GM06990 (cell line): ENCODE measurements around the gene SERPINB13.

Source experiments
- DNase-seq: peaks from one replicate; pipeline ENCODE4 v3.0.0-alpha.2; 2011; ENCODE audit not compliant: insufficient read length; ENCODE audit errors: extremely low read depth
- H3K27me3 ChIP-seq: replicated peaks from 2 replicates; pipeline ENCODE4 v1.6.0; 2011; ENCODE audit warnings: low read length; ENCODE audit not compliant: control insufficient read depth, insufficient read depth
- H3K36me3 ChIP-seq: 2 replicates; pipeline ENCODE4 v1.5.1; 2011; ENCODE audit warnings: low read length; ENCODE audit not compliant: control insufficient read depth, insufficient read depth
- H3K4me3 ChIP-seq: replicated peaks from 2 replicates; pipeline ENCODE4 v1.5.1; 2011; ENCODE audit warnings: low read depth, mild to moderate bottlenecking, control low read depth, low read length
- CTCF ChIP-seq: IDR thresholded peaks from 2 replicates; pipeline ENCODE4 v1.5.1; 2011; ENCODE audit warnings: low read length, control low read depth, mild to moderate bottlenecking, inconsistent platforms; ENCODE audit not compliant: insufficient read depth, poor library complexity, severe bottlenecking

Gene SERPINB13

GRCh38 chr18:63590373-63590772, 3.2 kb downstream of the SERPINB13 start:
- no peak for TF ChIP-seq CTCF
- DNase-seq: no peak
- Histone ChIP-seq H3K36me3 (no peaks in the 10 kb centered on the region), H3K4me3 (no peak overlapping the region), H3K27me3 (no peaks in the 10 kb centered on the region; the same call in 1 of the 2 replicates)

GRCh38 chr18:63590966-63591695, 4.0 kb downstream of the SERPINB13 start:
- DNase-seq: no peak
- no peak for TF ChIP-seq CTCF
- H3K36me3 ChIP-seq: no peaks in the 10 kb centered on the region
- no peaks in the 10 kb centered on the region for H3K27me3 ChIP-seq
- H3K4me3 ChIP-seq: no peak overlapping the region

- Histone ChIP-seq H3K36me3 (no peaks in the 10 kb centered on the region), H3K27me3 (no peaks in the 10 kb centered on the region), H3K4me3 (no peak overlapping the region)
- no peak for DNase-seq
- TF ChIP-seq CTCF: no peak
These were observed 4.6 kb downstream of the SERPINB13 start for GRCh38 chr18:63591725-63592124.

- no peaks in the 10 kb centered on the region for H3K36me3 ChIP-seq
- TF ChIP-seq CTCF: no peak
- no peak for DNase-seq
- no peak overlapping the region for H3K4me3 ChIP-seq
- H3K27me3 ChIP-seq: no peaks in the 10 kb centered on the region
These were observed 5.3 kb downstream of the SERPINB13 start for GRCh38 chr18:63592471-63592870.

- Histone ChIP-seq H3K4me3 (no peak overlapping the region), H3K27me3 (no peaks in the 10 kb centered on the region), H3K36me3 (no peaks in the 10 kb centered on the region)
- no peak for TF ChIP-seq CTCF
- no peak for DNase-seq
These were observed 9.8 kb downstream of the SERPINB13 start for GRCh38 chr18:63596964-63597363.

- no peak for DNase-seq
- H3K4me3 ChIP-seq: no peak overlapping the region
- TF ChIP-seq CTCF: no peak
- H3K36me3 ChIP-seq: no peaks in the 10 kb centered on the region
- H3K27me3 ChIP-seq: no peaks in the 10 kb centered on the region
These were observed 16.2 kb downstream of the SERPINB13 start for GRCh38 chr18:63603355-63603754.
